Panc1 (cell line): ENCODE results near the gene SLC4A5. TPM values are rescaled to one million over a fixed set of nuclear protein-coding genes. Genes with fewer than 3 reads are reported as not detected.
A peak's percentile ranks its signal among the peaks of the same experiment; 100 is the strongest.

ENCODE experiments used
- ATAC-seq: fragments of 200-7000 bp; cut with Tn5 transposase; 2 replicates; pipeline ENCODE4 v1.9.1; 2020; ENCODE audit warnings: mild to moderate bottlenecking, moderate library complexity
- BruUV-seq: library from RNA; stranded (reverse); fragments of 400-500 nt; replicated peaks from 2 replicates; lab custom pipeline; 2021; lab: Mats Ljungman, UMichigan
- CTCF ChIA-PET: fragments of 300-600 bp; sonication (Branson Sonifier 250); formaldehyde crosslinking; loops from one replicate; lab custom pipeline; 2022; ENCODE audit warnings: antibody characterized with exemption; lab: Charles Lee
- POLR2A ChIA-PET: fragments of 300-600 bp; sonication (Branson Sonifier 250); formaldehyde crosslinking; loops from one replicate; lab custom pipeline; 2022; ENCODE audit warnings: antibody characterized with exemption; lab: Charles Lee
- DNase-seq: peaks from one replicate; pipeline ENCODE4 v3.0.0-alpha.2; 2010; ENCODE audit warnings: low read depth, low spot score
- H3K27ac ChIP-seq: 2 replicates; pipeline ENCODE4 v1.5.1; 2011; ENCODE audit warnings: mild to moderate bottlenecking, low read length, inconsistent platforms
- H3K27me3 ChIP-seq: fragments of 200-500 bp; sonication (Bioruptor generic); 2 replicates; pipeline ENCODE4 v1.6.0; 2014; ENCODE audit warnings: low read length, inconsistent platforms; ENCODE audit not compliant: control insufficient read depth, insufficient read depth
- H3K36me3 ChIP-seq: fragments of 200-500 bp; sonication (Bioruptor generic); 2 replicates; pipeline ENCODE4 v1.5.1; 2014; ENCODE audit warnings: inconsistent platforms, mild to moderate bottlenecking, low read length, moderate library complexity; ENCODE audit not compliant: control insufficient read depth, insufficient read depth
- H3K4me1 ChIP-seq: 2 replicates; pipeline ENCODE4 v1.5.1; 2011; ENCODE audit warnings: inconsistent platforms, mild to moderate bottlenecking, low read length, moderate library complexity; ENCODE audit not compliant: control insufficient read depth, insufficient read depth
- H3K4me3 ChIP-seq, 2 experiments: 2 replicates each; pipeline ENCODE4 v1.5.1; 2011 to 2012; ENCODE audit warnings: low read depth in 2 of 2, low read length in 2 of 2, mild to moderate bottlenecking in 2 of 2, inconsistent platforms in 1 of 2, moderate library complexity in 1 of 2
- H3K9me3 ChIP-seq: fragments of 200-500 bp; sonication (Bioruptor generic); 2 replicates; pipeline ENCODE4 v1.5.1; 2014; ENCODE audit warnings: low read depth, mild to moderate bottlenecking, inconsistent platforms, low read length, moderate library complexity; ENCODE audit not compliant: control insufficient read depth, insufficient read depth
- POLR2AphosphoS5 ChIP-seq: IDR thresholded peaks from 2 replicates; pipeline ENCODE4 v1.6.1; 2012; ENCODE audit warnings: mild to moderate bottlenecking, low read depth, low read length, moderate library complexity
- SIN3A ChIP-seq: IDR thresholded peaks from 2 replicates; pipeline ENCODE4 v1.6.1; 2012; ENCODE audit warnings: low read depth, mild to moderate bottlenecking, low read length, moderate library complexity, borderline replicate concordance; ENCODE audit not compliant: insufficient read depth
- TCF7L2 ChIP-seq: IDR thresholded peaks from 2 replicates; pipeline ENCODE4 v1.6.1; 2011; ENCODE audit warnings: mild to moderate bottlenecking, low read depth, low read length, inconsistent platforms
- in situ Hi-C: cut with HindIII; loops from 2 replicates; pipeline ENCODE4 v1.10.0; 2016; ENCODE audit warnings: low sequenced_read_pairs, low pct_unique_long_range_greater_than_20kb
- intact Hi-C: fragments of 100-400 bp; cut with micrococcal nuclease; formaldehyde crosslinking; loops from one replicate; pipeline ENCODE4 v1.10.0; 2022; ENCODE audit not compliant: unreplicated experiment
- total RNA-seq: library from RNA; stranded (reverse); gene quantifications from one replicate; pipeline ENCODE4 v1.2.1, GENCODE V29; 2021; ENCODE audit not compliant: unreplicated experiment
- TF ChIP-seq, protein P1 (sequence below), 2 experiments: IDR thresholded peaks; 2 replicates each; pipeline ENCODE4 v1.6.1; 2011 to 2012; ENCODE audit warnings: low read depth in 2 of 2, control low read depth in 1 of 2, low read length in 1 of 2, mild to moderate bottlenecking in 1 of 2, moderate library complexity in 1 of 2; ENCODE audit not compliant: insufficient read depth in 1 of 2
- TF ChIP-seq, protein P2 (sequence below): fragments of 450-650 bp; IDR thresholded peaks from 2 replicates; pipeline ENCODE4 v1.5.1; 2017; ENCODE audit warnings: mild to moderate bottlenecking

Gene SLC4A5
- total RNA-seq, 1 experiment from 2014 or later: 1.2 TPM

DNA sequence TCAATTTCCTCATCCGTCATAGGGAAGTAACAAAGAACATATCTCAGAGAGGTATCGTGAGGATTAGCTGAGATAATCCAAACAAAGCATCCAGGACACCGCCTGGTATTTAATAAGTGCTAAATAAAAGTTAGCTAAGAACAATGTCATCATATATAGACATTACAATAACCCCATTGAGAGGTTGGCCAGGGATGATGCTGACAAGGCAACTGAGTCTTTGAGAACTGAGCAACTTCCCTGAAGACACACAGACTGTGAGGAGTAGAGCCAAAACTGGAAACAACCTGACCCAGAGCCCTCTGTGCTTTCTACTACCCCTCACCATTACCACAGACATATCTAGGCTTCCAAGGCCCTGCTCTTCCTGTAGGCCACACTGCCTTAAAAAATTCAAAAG lies 38.5 kb upstream of the SLC4A5 start:
- in situ Hi-C loops: no loop called here
- CTCF ChIA-PET: no interaction called here

DNA sequence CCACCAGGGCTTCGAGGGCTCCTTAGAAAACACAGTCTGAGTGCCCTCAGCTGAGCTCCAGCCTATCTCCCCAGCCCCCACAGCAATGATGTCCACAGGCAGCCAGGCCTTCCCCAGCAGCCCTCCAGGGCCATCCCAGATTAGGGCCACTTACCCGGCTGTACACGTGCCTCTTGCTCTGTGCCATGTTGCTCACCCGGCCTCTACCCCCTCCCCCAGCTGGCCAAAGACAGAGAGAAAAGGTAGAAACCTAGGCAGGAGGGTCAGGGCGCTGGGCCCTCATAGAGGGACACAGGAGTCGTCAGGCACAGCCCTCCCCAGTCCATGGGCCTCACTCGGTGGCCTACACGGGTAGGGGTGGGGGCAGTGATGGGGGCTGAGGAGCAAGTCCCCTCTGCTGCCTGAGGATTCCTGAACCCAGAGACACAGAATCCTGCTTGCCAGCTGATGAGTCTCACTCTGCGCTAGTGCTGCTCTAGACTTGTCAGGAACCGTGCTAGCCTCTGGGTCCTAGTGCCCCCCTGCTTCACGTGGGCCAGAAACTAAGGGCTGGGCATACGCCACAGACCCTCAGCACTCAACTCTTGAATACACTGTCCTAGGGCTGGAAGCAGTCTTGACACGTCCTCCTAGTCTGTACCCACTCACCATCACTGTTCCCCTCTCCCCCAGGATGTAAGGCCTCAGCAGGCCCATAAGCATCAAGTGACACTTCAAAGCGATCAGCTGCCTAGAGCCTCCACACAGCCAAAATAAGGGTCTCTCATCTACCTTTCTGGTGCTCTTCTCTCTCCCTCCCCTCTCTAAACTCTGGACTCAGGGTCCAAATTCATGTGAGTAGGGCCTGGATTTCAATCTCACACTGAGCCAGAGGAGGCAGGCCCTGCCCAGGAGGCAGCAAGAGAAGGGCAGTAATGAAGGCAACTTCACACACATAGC lies 36.9 kb upstream of the SLC4A5 start, which contains the start of gene DCTN1:
TSS of gene DCTN1 (minus strand) at position 461 of the 939 bp plus-strand sequence. CDS start at position 187, 274 bp downstream.
- in situ Hi-C loops (no loop called here), intact Hi-C loops (no loop called here)
- Histone ChIP-seq H3K4me1 (peaks cover 6% of the 10 kb centered on the region; the same call in 1 of the 2 replicates), H3K4me3 (no peak within 1 kb of the TSS), H3K27me3 (no peaks in the 10 kb centered on the region), H3K36me3 (peaks cover 4% of the 10 kb centered on the region; the same call in 1 of the 2 replicates), H3K27ac (no peak within 1 kb of the TSS), H3K9me3 (no peaks in the 10 kb centered on the region)
- ChIA-PET POLR2A (interaction anchor here (0.5 kb wide), 1 partner anchor 40 kb away, joined by 8 read pairs; no protein-coding TSS in a partner anchor), CTCF (no interaction called here)
- ATAC-seq (peak; percentile 81), DNase-seq (no peak)
- TF ChIP-seq SIN3A (no peak), TCF7L2 (peak; percentile 46; the same call in 1 of the 2 replicates)
- BruUV-seq: no TSS peak

More for the DNA sequence above, 38.5 kb upstream of the SLC4A5 start:
- POLR2A ChIA-PET: no interaction called here
- ATAC-seq (no peak), DNase-seq (no peak)
- BruUV-seq: no TSS peak
- Histone ChIP-seq H3K4me3 (no peak overlapping the region), H3K36me3 (peaks cover 4% of the 10 kb centered on the region; the same call in 1 of the 2 replicates), H3K9me3 (no peaks in the 10 kb centered on the region), H3K4me1 (peaks cover 6% of the 10 kb centered on the region; the same call in 1 of the 2 replicates), H3K27me3 (no peaks in the 10 kb centered on the region), H3K27ac (no peak overlapping the region)
- intact Hi-C loops: no loop called here
- TF ChIP-seq, protein P1, sequence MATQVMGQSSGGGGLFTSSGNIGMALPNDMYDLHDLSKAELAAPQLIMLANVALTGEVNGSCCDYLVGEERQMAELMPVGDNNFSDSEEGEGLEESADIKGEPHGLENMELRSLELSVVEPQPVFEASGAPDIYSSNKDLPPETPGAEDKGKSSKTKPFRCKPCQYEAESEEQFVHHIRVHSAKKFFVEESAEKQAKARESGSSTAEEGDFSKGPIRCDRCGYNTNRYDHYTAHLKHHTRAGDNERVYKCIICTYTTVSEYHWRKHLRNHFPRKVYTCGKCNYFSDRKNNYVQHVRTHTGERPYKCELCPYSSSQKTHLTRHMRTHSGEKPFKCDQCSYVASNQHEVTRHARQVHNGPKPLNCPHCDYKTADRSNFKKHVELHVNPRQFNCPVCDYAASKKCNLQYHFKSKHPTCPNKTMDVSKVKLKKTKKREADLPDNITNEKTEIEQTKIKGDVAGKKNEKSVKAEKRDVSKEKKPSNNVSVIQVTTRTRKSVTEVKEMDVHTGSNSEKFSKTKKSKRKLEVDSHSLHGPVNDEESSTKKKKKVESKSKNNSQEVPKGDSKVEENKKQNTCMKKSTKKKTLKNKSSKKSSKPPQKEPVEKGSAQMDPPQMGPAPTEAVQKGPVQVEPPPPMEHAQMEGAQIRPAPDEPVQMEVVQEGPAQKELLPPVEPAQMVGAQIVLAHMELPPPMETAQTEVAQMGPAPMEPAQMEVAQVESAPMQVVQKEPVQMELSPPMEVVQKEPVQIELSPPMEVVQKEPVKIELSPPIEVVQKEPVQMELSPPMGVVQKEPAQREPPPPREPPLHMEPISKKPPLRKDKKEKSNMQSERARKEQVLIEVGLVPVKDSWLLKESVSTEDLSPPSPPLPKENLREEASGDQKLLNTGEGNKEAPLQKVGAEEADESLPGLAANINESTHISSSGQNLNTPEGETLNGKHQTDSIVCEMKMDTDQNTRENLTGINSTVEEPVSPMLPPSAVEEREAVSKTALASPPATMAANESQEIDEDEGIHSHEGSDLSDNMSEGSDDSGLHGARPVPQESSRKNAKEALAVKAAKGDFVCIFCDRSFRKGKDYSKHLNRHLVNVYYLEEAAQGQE (IDR thresholded peaks at IDR 0.05; ENCODE audit: insufficient read depth in 1 of 2, low read depth in 2 of 2, low read length in 1 of 2): no peak
- TF ChIP-seq SIN3A (no peak), TCF7L2 (no peak), POLR2AphosphoS5 (no peak)
- TF ChIP-seq, protein P2, sequence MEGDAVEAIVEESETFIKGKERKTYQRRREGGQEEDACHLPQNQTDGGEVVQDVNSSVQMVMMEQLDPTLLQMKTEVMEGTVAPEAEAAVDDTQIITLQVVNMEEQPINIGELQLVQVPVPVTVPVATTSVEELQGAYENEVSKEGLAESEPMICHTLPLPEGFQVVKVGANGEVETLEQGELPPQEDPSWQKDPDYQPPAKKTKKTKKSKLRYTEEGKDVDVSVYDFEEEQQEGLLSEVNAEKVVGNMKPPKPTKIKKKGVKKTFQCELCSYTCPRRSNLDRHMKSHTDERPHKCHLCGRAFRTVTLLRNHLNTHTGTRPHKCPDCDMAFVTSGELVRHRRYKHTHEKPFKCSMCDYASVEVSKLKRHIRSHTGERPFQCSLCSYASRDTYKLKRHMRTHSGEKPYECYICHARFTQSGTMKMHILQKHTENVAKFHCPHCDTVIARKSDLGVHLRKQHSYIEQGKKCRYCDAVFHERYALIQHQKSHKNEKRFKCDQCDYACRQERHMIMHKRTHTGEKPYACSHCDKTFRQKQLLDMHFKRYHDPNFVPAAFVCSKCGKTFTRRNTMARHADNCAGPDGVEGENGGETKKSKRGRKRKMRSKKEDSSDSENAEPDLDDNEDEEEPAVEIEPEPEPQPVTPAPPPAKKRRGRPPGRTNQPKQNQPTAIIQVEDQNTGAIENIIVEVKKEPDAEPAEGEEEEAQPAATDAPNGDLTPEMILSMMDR: no peak
